Measurements from ENCODE around the gene CPM.
"Not testable (repeated sequence)": the region's sequence is repeated elsewhere in the genome, so short reads cannot be mapped to it uniquely, and the experiment has no call there.

CPM gene

GRCh38 chr12:68871921-68872320 lies 61.0 kb downstream of the CPM start:
- FAIRE-seq (no peak), DNase-seq (ENCODE audit: insufficient read length) (no peak)
- TF ChIP-seq POLR2AphosphoS5 (IDR thresholded peaks at IDR 0.05; ENCODE audit: low read depth, low read length) (no peak), TAF1 (IDR thresholded peaks at IDR 0.05; ENCODE audit: borderline replicate concordance, low read depth, low read length) (no peak), POLR2A (IDR thresholded peaks at IDR 0.05; ENCODE audit: low read depth, low read length) (no peak)

- no peak for FAIRE-seq
- TF ChIP-seq POLR2AphosphoS5 (IDR thresholded peaks at IDR 0.05; ENCODE audit: low read depth, low read length) = no peak
- TF ChIP-seq POLR2A (IDR thresholded peaks at IDR 0.05; ENCODE audit: low read depth, low read length) = no peak
- no peak for TF ChIP-seq TAF1 (IDR thresholded peaks at IDR 0.05; ENCODE audit: borderline replicate concordance, low read depth, low read length)
- no peak for DNase-seq (ENCODE audit: insufficient read length)
These were observed 61.6 kb downstream of the CPM start for GRCh38 chr12:68871396-68871795.

DNA sequence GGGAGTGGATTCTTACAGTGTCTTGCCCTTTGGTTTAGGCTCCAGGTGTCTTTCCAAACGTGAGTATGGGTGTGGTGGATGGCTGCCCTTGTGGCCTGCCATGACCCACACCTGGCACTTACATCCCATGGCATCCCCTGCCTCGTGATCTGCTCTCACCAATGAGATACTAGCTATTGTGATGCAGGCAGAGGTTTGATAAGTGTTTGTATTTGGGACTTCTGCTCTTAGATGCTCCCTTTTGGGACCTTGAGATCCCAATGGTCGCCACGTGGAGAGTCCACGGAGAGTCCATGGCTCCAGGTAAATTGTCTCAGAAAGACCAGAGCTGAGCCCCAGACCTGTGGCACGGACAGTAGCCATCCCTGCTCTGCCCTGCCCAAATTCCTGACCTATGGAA lies 62.5 kb downstream of the CPM start:
- DNase-seq (ENCODE audit: insufficient read length) (no peak), FAIRE-seq (no peak)
- TF ChIP-seq POLR2AphosphoS5 (IDR thresholded peaks at IDR 0.05; ENCODE audit: low read depth, low read length) = no peak
- TF ChIP-seq TAF1 (IDR thresholded peaks at IDR 0.05; ENCODE audit: borderline replicate concordance, low read depth, low read length) = no peak
- no peak for TF ChIP-seq POLR2A (IDR thresholded peaks at IDR 0.05; ENCODE audit: low read depth, low read length)

- FAIRE-seq (no peak), DNase-seq (ENCODE audit: insufficient read length) (no peak)
These were observed 63.0 kb downstream of the CPM start for GRCh38 chr12:68870011-68870410.

DNA sequence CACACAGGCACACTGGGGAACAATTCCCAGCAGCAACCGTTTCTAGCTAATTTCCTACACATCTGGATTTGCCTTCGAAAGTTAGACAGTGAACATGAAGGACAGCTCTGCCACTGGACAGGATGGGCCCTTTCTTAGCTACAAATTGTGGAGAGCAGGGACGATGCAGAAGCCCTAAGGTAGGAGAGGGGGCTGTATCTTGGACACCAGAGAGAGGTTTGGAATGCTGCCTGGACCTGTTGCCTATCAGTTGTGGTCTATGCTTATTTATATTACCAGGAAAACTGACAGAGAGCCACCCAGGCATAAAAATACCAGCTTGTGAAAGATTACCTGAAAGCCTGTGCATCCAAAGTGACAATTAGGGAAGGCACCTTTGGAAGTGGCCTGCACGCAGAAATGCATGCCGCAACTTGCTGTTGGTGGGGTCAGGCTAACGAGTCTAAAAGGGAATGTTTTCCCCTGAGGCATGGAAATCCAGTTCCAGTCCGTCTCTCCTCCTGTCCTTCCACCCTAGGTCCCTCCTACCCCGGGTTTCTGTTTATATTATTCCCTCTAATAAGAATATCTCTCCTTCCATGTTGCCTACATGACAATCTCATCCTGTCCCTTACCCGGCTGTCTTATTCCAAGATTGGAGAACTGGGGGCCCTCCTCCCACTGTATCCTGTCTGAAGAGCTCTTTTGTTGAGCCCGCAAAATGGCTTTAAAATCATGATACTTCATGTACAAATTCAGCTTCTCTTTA lies 64.8 kb downstream of the CPM start:
- TF ChIP-seq TAF1 (IDR thresholded peaks at IDR 0.05; ENCODE audit: borderline replicate concordance, low read depth, low read length) (no peak), POLR2A (IDR thresholded peaks at IDR 0.05; ENCODE audit: low read depth, low read length) (no peak), POLR2AphosphoS5 (IDR thresholded peaks at IDR 0.05; ENCODE audit: low read depth, low read length) (no peak)
- DNase-seq (ENCODE audit: insufficient read length) (no peak), FAIRE-seq (no peak)

More at GRCh38 chr12:68870011-68870410, 63.0 kb downstream of the CPM start:
- no peak for TF ChIP-seq POLR2AphosphoS5 (IDR thresholded peaks at IDR 0.05; ENCODE audit: low read depth, low read length)
- no peak for TF ChIP-seq TAF1 (IDR thresholded peaks at IDR 0.05; ENCODE audit: borderline replicate concordance, low read depth, low read length)
- no peak for TF ChIP-seq POLR2A (IDR thresholded peaks at IDR 0.05; ENCODE audit: low read depth, low read length)

- DNase-seq (ENCODE audit: insufficient read length) = no peak
- TF ChIP-seq POLR2AphosphoS5 (IDR thresholded peaks at IDR 0.05; ENCODE audit: low read depth, low read length) = no peak
- TF ChIP-seq TAF1 (IDR thresholded peaks at IDR 0.05; ENCODE audit: borderline replicate concordance, low read depth, low read length) = no peak
- no peak for TF ChIP-seq POLR2A (IDR thresholded peaks at IDR 0.05; ENCODE audit: low read depth, low read length)
- FAIRE-seq = no peak
These were observed 65.4 kb downstream of the CPM start for GRCh38 chr12:68867606-68868005.

GRCh38 chr12:68866950-68867349 lies 66.0 kb downstream of the CPM start:
- FAIRE-seq (no peak), DNase-seq (ENCODE audit: insufficient read length) (no peak)
- TF ChIP-seq POLR2A (IDR thresholded peaks at IDR 0.05; ENCODE audit: low read depth, low read length) (no peak), POLR2AphosphoS5 (IDR thresholded peaks at IDR 0.05; ENCODE audit: low read depth, low read length) (no peak)

- DNase-seq (ENCODE audit: insufficient read length) (no peak), FAIRE-seq (no peak)
- TF ChIP-seq POLR2AphosphoS5 (IDR thresholded peaks at IDR 0.05; ENCODE audit: low read depth, low read length) (no peak), POLR2A (IDR thresholded peaks at IDR 0.05; ENCODE audit: low read depth, low read length) (no peak), TAF1 (IDR thresholded peaks at IDR 0.05; ENCODE audit: borderline replicate concordance, low read depth, low read length) (no peak)
These were observed 67.4 kb downstream of the CPM start for GRCh38 chr12:68865399-68866164.

GRCh38 chr12:68864604-68865003 lies 68.4 kb downstream of the CPM start:
- TF ChIP-seq TAF1 (IDR thresholded peaks at IDR 0.05; ENCODE audit: borderline replicate concordance, low read depth, low read length) (no peak), POLR2AphosphoS5 (IDR thresholded peaks at IDR 0.05; ENCODE audit: low read depth, low read length) (no peak), POLR2A (IDR thresholded peaks at IDR 0.05; ENCODE audit: low read depth, low read length) (no peak)
- FAIRE-seq (no peak), DNase-seq (ENCODE audit: insufficient read length) (no peak)

DNA sequence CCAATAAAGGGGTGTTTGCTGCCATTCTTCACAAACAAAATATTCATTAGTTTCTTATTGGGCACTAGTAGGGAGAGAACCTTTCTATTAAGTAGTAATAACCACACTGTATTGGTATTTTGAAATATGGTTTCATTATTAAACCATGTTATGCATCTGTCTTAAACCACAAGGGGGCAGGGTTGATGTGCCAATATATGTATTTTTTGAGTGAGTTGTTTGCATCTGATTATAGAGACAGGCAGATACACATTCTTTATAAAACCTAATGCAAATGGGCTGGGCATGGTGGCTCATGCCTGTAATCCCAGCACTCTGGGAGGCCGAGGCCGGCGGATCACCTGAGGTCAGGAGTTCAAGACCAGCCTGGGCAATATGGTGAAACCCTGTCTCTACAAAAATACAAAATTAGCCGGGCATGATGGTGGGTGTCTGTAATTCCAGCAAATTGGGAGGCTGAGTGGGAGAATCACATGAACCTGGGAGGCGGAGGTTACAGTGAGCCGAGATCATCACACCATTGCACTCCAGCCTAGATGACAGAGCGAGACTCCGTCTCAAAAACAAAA lies 69.0 kb downstream of the CPM start:
- DNase-seq (ENCODE audit: insufficient read length) = not testable (repeated sequence)
- peak; percentile 74 for FAIRE-seq

- no peak for FAIRE-seq
- TF ChIP-seq TAF1 (IDR thresholded peaks at IDR 0.05; ENCODE audit: borderline replicate concordance, low read depth, low read length) = no peak
- TF ChIP-seq POLR2A (IDR thresholded peaks at IDR 0.05; ENCODE audit: low read depth, low read length) = no peak
- no peak for TF ChIP-seq POLR2AphosphoS5 (IDR thresholded peaks at IDR 0.05; ENCODE audit: low read depth, low read length)
These were observed 69.7 kb downstream of the CPM start for GRCh38 chr12:68863109-68863770.

More at GRCh38 chr12:68863109-68863770, 69.7 kb downstream of the CPM start:
- DNase-seq (ENCODE audit: insufficient read length) = no peak

Data from GM12892 (cell line).